ENCODE measurements around the gene RLIM.

The RLIM gene

GRCh38 chrX:74585766-74586165 lies 28.7 kb downstream of the RLIM start:
- no peak for TF ChIP-seq CTCF (IDR thresholded peaks at IDR 0.05; ENCODE audit: low read depth, low read length, missing control alignments)
- in situ Hi-C loops (cut with HindIII; ENCODE audit: low pct_ligation_motif_present, low sequenced_read_pairs) = no loop called here
- Histone ChIP-seq H3K27ac (no peak overlapping the region), H3K36me3 (replicated peaks) (no peaks in the 10 kb centered on the region), H3K4me3 (ENCODE audit: low read depth, low read length) (no peak overlapping the region), H3K27me3 (replicated peaks) (no peaks in the 10 kb centered on the region)
- no peak for DNase-seq

- no peak for TF ChIP-seq CTCF (IDR thresholded peaks at IDR 0.05; ENCODE audit: low read depth, low read length, missing control alignments)
- no peak overlapping the region for H3K27ac ChIP-seq
- H3K36me3 ChIP-seq (replicated peaks) = no peaks in the 10 kb centered on the region
- no peaks in the 10 kb centered on the region for H3K27me3 ChIP-seq (replicated peaks)
- no peak for DNase-seq
- in situ Hi-C loops (cut with HindIII; ENCODE audit: low pct_ligation_motif_present, low sequenced_read_pairs) = no loop called here
- H3K4me3 ChIP-seq (ENCODE audit: low read depth, low read length) = no peak overlapping the region
Observed at GRCh38 chrX:74579597-74580198, 34.7 kb downstream of the RLIM start.

GRCh38 chrX:74578137-74578536 lies 36.3 kb downstream of the RLIM start:
- no peak overlapping the region for H3K27ac ChIP-seq
- no peaks in the 10 kb centered on the region for H3K36me3 ChIP-seq (replicated peaks)
- no peak for TF ChIP-seq CTCF (IDR thresholded peaks at IDR 0.05; ENCODE audit: low read depth, low read length, missing control alignments)
- in situ Hi-C loops (cut with HindIII; ENCODE audit: low pct_ligation_motif_present, low sequenced_read_pairs) = no loop called here
- no peak for DNase-seq
- H3K4me3 ChIP-seq (ENCODE audit: low read depth, low read length) = no peak overlapping the region
- H3K27me3 ChIP-seq (replicated peaks) = no peaks in the 10 kb centered on the region

- DNase-seq = no peak
- in situ Hi-C loops (cut with HindIII; ENCODE audit: low pct_ligation_motif_present, low sequenced_read_pairs) = no loop called here
- no peak for TF ChIP-seq CTCF (IDR thresholded peaks at IDR 0.05; ENCODE audit: low read depth, low read length, missing control alignments)
- H3K36me3 ChIP-seq (replicated peaks) = no peaks in the 10 kb centered on the region
- H3K4me3 ChIP-seq (ENCODE audit: low read depth, low read length) = no peak overlapping the region
- no peaks in the 10 kb centered on the region for H3K27me3 ChIP-seq (replicated peaks)
- H3K27ac ChIP-seq = no peak overlapping the region
Observed at GRCh38 chrX:74557378-74557777, 57.0 kb downstream of the RLIM start.

- TF ChIP-seq CTCF (IDR thresholded peaks at IDR 0.05; ENCODE audit: low read depth, low read length, missing control alignments) = no peak
Observed at GRCh38 chrX:74551934-74552333, 62.5 kb downstream of the RLIM start.

GRCh38 chrX:74550295-74550802 lies 64.1 kb downstream of the RLIM start:
- H3K4me3 ChIP-seq (ENCODE audit: low read depth, low read length) = peak overlapping the region; percentile 26
- peak; percentile 54 for DNase-seq
- H3K36me3 ChIP-seq (replicated peaks) = no peaks in the 10 kb centered on the region
- H3K27me3 ChIP-seq (replicated peaks) = no peaks in the 10 kb centered on the region
- TF ChIP-seq CTCF (IDR thresholded peaks at IDR 0.05; ENCODE audit: low read depth, low read length, missing control alignments) = peak; percentile 95
- H3K27ac ChIP-seq = no peak overlapping the region
- in situ Hi-C loops (cut with HindIII; ENCODE audit: low pct_ligation_motif_present, low sequenced_read_pairs) = no loop called here

More at GRCh38 chrX:74551934-74552333, 62.5 kb downstream of the RLIM start:
- no peak overlapping the region for H3K4me3 ChIP-seq (ENCODE audit: low read depth, low read length)
- no peak for DNase-seq
- no peaks in the 10 kb centered on the region for H3K27me3 ChIP-seq (replicated peaks)
- H3K36me3 ChIP-seq (replicated peaks) = no peaks in the 10 kb centered on the region
- in situ Hi-C loops (cut with HindIII; ENCODE audit: low pct_ligation_motif_present, low sequenced_read_pairs) = no loop called here
- H3K27ac ChIP-seq = no peak overlapping the region
